GM21381 (cell line): ENCODE measurements around the gene KRTAP4-9.
"Not testable (repeated sequence)": the region's sequence is repeated elsewhere in the genome, so short reads cannot be mapped to it uniquely, and the experiment has no call there.

Source experiments
- ATAC-seq: cut with Tn5 transposase; IDR thresholded peaks from one replicate; pipeline ENCODE4 v1.9.1; 2021; ENCODE audit warnings: mild to moderate bottlenecking, moderate library complexity; ENCODE audit not compliant: unreplicated experiment

KRTAP4-9 gene

GRCh38 chr17:41126412-41126811, 21.2 kb downstream of the KRTAP4-9 start:
- no peak for ATAC-seq

- ATAC-seq, result no peak
These were observed 22.2 kb downstream of the KRTAP4-9 start for GRCh38 chr17:41127371-41127770.

- no peak for ATAC-seq
These were observed 26.8 kb downstream of the KRTAP4-9 start for GRCh38 chr17:41131979-41132378.

- ATAC-seq, result no peak
These were observed 28.9 kb downstream of the KRTAP4-9 start for GRCh38 chr17:41133880-41134735.

- not testable (repeated sequence) for ATAC-seq
These were observed 34.7 kb downstream of the KRTAP4-9 start for GRCh38 chr17:41139865-41140264.

GRCh38 chr17:41140360-41141131, 35.4 kb downstream of the KRTAP4-9 start, which contains the start of gene KRTAP4-6:
KRTAP4-6 (minus strand) TSS chr17:41140544; CDS start chr17:41140487, 57 bp downstream.
- ATAC-seq, result no peak

GRCh38 chr17:41141361-41141760, 36.2 kb downstream of the KRTAP4-9 start:
- no peak for ATAC-seq

GRCh38 chr17:41144846-41145245, 39.7 kb downstream of the KRTAP4-9 start:
- no peak for ATAC-seq

GRCh38 chr17:41145261-41145660, 40.1 kb downstream of the KRTAP4-9 start:
- no peak for ATAC-seq

GRCh38 chr17:41147531-41148204, 42.5 kb downstream of the KRTAP4-9 start:
- no peak for ATAC-seq

- not testable (repeated sequence) for ATAC-seq
These were observed 43.9 kb downstream of the KRTAP4-9 start for GRCh38 chr17:41148971-41149651.

- ATAC-seq, result no peak
These were observed 44.4 kb downstream of the KRTAP4-9 start, which contains the start of gene KRTAP4-5 for GRCh38 chr17:41149652-41149985. KRTAP4-5 (minus strand) TSS chr17:41149825; CDS start chr17:41149767, 58 bp downstream.

GRCh38 chr17:41150026-41150425, 44.8 kb downstream of the KRTAP4-9 start:
- no peak for ATAC-seq

GRCh38 chr17:41151525-41151924, 46.3 kb downstream of the KRTAP4-9 start:
- ATAC-seq, result no peak

- no peak for ATAC-seq
These were observed 48.7 kb downstream of the KRTAP4-9 start for GRCh38 chr17:41153856-41154255.
